H1 (cell line): ENCODE measurements around the gene KIF5A.

ENCODE experiments used
- BCL11A ChIP-seq, 2 experiments: IDR thresholded peaks; one replicate each; pipeline ENCODE4 v1.6.1; 2011; ENCODE audit warnings: low read depth in 2 of 2, low read length in 2 of 2, mild to moderate bottlenecking in 2 of 2
- EZH2 ChIP-seq: fragments of 200-600 bp; sonication (generic); IDR thresholded peaks from 2 replicates; pipeline ENCODE4 v1.7.1; 2012; ENCODE audit warnings: low read depth, mild to moderate bottlenecking, moderate library complexity, low read length, inconsistent platforms; ENCODE audit not compliant: severe bottlenecking
- JUN ChIP-seq: IDR thresholded peaks from 2 replicates; pipeline ENCODE4 v1.6.1; 2011; ENCODE audit warnings: low read depth, mild to moderate bottlenecking, improper control_type of control experiment, low read length
- POLR2A ChIP-seq, 2 experiments: IDR thresholded peaks; 1 replicate in 1 of 2; 2 replicates in 1 of 2; pipeline ENCODE4 v1.6.1; 2011; ENCODE audit warnings: low read depth in 2 of 2, low read length in 2 of 2, mild to moderate bottlenecking in 2 of 2; ENCODE audit errors: control extremely low read depth in 1 of 2
- POU5F1 ChIP-seq: IDR thresholded peaks from 2 replicates; pipeline ENCODE4 v1.6.1; 2011; ENCODE audit warnings: low read depth, mild to moderate bottlenecking, low read length, moderate library complexity
- RAD21 ChIP-seq, 2 experiments: IDR thresholded peaks in 1 of 2; conservative IDR thresholded peaks in 1 of 2; 2 replicates each; pipeline ENCODE4 v1.6.1; 2011; ENCODE audit warnings: low read depth in 2 of 2, low read length in 2 of 2, improper control_type of control experiment in 1 of 2, inconsistent platforms in 1 of 2, mild to moderate bottlenecking in 1 of 2, moderate library complexity in 1 of 2
- SP2 ChIP-seq: IDR thresholded peaks from 2 replicates; pipeline ENCODE4 v1.6.1; 2012; ENCODE audit warnings: mild to moderate bottlenecking, low read length, inconsistent platforms
- YY1 ChIP-seq: IDR thresholded peaks from 2 replicates; pipeline ENCODE4 v1.6.1; 2011; ENCODE audit warnings: low read depth, mild to moderate bottlenecking, low read length
- TF ChIP-seq, protein P1 (sequence below), 3 experiments: IDR thresholded peaks; 1 replicate in 2 of 3; 2 replicates in 1 of 3; pipeline versions ENCODE4 v1.5.1 to v1.6.1; 2011; ENCODE audit warnings: low read length in 3 of 3, mild to moderate bottlenecking in 3 of 3, inconsistent platforms in 2 of 3, low read depth in 1 of 3, moderate library complexity in 1 of 3; ENCODE audit not compliant: insufficient read depth in 1 of 3; ENCODE audit errors: control extremely low read depth in 1 of 3
- TF ChIP-seq, protein P2 (sequence below): IDR thresholded peaks from 2 replicates; pipeline ENCODE4 v1.6.1; 2011; ENCODE audit warnings: low read depth, mild to moderate bottlenecking, low read length; ENCODE audit not compliant: insufficient read depth

DNA sequence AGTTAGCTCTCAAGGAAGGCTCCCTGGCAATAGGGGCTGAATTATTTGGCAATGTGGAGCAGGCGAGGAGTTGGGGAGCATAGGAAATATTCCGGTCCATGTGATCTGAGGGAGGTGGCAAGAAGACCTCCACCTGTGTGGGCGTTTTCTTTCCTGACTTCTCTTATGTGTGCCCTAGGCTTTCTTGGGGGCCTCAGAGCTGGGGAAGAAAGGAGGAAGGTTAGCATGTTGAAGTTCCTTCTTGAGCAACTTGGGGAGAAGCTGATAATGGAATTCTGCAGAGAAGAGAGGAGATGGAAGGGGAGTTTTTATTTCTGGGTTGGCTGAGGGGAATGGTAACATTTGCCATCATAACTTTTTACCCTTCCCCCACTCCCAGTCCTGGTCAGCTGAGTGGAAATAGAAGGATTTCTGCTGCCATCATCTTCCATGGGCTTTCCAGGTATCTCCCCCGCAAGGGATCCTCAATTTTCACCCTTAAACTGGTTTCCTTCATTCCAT is 56.0 kb downstream of the KIF5A start:
- TF ChIP-seq, protein P1, sequence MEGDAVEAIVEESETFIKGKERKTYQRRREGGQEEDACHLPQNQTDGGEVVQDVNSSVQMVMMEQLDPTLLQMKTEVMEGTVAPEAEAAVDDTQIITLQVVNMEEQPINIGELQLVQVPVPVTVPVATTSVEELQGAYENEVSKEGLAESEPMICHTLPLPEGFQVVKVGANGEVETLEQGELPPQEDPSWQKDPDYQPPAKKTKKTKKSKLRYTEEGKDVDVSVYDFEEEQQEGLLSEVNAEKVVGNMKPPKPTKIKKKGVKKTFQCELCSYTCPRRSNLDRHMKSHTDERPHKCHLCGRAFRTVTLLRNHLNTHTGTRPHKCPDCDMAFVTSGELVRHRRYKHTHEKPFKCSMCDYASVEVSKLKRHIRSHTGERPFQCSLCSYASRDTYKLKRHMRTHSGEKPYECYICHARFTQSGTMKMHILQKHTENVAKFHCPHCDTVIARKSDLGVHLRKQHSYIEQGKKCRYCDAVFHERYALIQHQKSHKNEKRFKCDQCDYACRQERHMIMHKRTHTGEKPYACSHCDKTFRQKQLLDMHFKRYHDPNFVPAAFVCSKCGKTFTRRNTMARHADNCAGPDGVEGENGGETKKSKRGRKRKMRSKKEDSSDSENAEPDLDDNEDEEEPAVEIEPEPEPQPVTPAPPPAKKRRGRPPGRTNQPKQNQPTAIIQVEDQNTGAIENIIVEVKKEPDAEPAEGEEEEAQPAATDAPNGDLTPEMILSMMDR (IDR thresholded peaks at IDR 0.05; ENCODE audit: control extremely low read depth in 1 of 3, insufficient read depth in 1 of 3, low read depth in 1 of 3, low read length in 3 of 3) = no peak
- TF ChIP-seq YY1 (no peak), EZH2 (no peak), POLR2A (IDR thresholded peaks at IDR 0.05; ENCODE audit: control extremely low read depth in 1 of 2, low read depth in 2 of 2, low read length in 2 of 2) (no peak), SP2 (no peak), BCL11A (IDR thresholded peaks at IDR 0.05; ENCODE audit: low read depth in 2 of 2, low read length in 2 of 2) (no peak), POU5F1 (no peak), RAD21 (IDR thresholded peaks at IDR 0.05 in 1 of 2, conservative IDR thresholded peaks at IDR 0.05 in 1 of 2; ENCODE audit: low read depth in 2 of 2, low read length in 2 of 2) (no peak), JUN (no peak)
- TF ChIP-seq, protein P2, sequence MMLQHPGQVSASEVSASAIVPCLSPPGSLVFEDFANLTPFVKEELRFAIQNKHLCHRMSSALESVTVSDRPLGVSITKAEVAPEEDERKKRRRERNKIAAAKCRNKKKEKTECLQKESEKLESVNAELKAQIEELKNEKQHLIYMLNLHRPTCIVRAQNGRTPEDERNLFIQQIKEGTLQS = no peak
